ENCODE data around the gene TSSC4. TPM values are rescaled to one million over a fixed set of nuclear protein-coding genes. Genes with fewer than 3 reads are reported as not detected.

Gene TSSC4
- total and polyA plus RNA-seq, 9 of the 15 experiments (the other 6 are each of a cell fraction or from before 2014, with no cell fraction given) = 0.41 to 54.2 (median 11.0) TPM

DNA sequence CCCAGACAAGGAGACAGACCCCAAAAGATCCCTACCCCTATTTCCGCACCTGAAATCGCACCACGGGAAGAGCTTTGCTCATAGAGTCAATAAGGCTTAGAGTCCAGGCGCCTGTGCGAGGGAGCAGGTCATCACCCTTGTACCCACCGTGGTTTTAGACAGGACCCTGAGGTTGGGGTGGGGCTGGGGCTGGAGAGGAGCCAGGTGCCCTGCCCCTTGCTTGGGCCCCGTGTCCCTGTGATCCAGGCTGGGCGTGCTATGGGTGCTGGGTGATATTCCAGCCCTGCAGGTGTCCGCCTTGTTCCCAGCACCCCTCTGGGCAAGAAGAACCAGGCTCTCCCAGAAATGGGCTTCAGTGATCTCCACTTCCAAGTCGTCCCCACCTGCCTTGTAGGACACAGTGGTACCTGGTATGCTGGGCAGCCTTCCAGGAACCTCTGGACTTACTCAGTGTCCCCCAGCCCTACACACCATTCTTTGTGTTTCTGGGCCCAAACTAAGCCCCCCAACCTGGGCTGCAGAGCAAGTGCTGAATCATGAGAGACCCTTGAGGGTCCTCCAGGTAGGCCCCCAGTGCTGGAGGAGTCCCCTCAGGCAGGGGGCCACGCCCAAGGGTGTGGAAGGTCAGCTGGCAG, 18.9 kb upstream of the TSSC4 start:
- Histone ChIP-seq H2AFZ (ENCODE audit: low read depth, low read length) (no peak overlapping the region), H3K9ac (ENCODE audit: insufficient read depth in 1 of 2, low read depth in 2 of 2, low read length in 2 of 2) (0 out of 4 replicates have a peak overlapping the region, but pooled peaks of 1 of the 2 experiments have one; percentile 9), H3K9me1 (ENCODE audit: control insufficient read depth, insufficient read depth, low read length) (peaks cover 27% of the 10 kb centered on the region), H4K20me1 (replicated peaks; ENCODE audit: control insufficient read depth, insufficient read depth, low read length) (peaks cover 63% of the 10 kb centered on the region), H3K4me1 (replicated peaks in 1 of 2; ENCODE audit: control insufficient read depth in 2 of 2, insufficient read depth in 2 of 2, low read length in 2 of 2) (peaks cover 19 to 87% of the 10 kb centered on the region in 2 experiments; a peak in 4 of 5 replicates), H3K4me2 (ENCODE audit: insufficient read depth, low read length) (no peak overlapping the region), H3K27ac (ENCODE audit: extremely low read depth, low read depth, low read length) (no peak overlapping the region), H3K27me3 (ENCODE audit: control insufficient read depth in 2 of 2, insufficient read depth in 2 of 2, low read length in 2 of 2) (no peaks in the 10 kb centered on the region), H3K4me3 (no peak overlapping the region), H3K79me2 (ENCODE audit: control insufficient read depth, insufficient read depth, low read length) (peaks cover 83% of the 10 kb centered on the region), H3K36me3 (ENCODE audit: control insufficient read depth, insufficient read depth, low read length) (peaks cover 41% of the 10 kb centered on the region; the same call in 2 of the 3 replicates), H3K9me3 (replicated peaks; ENCODE audit: control insufficient read depth, insufficient read depth, low read depth, low read length) (no peaks in the 10 kb centered on the region)
- TF ChIP-seq ZNF217 (CRISPR knock-in tag; IDR thresholded peaks at IDR 0.05) (no peak), NRF1 (conservative IDR thresholded peaks at IDR 0.05 in 1 of 2, IDR thresholded peaks at IDR 0.05 in 1 of 2) (no peak), KLF10 (CRISPR knock-in tag; IDR thresholded peaks at IDR 0.05) (no peak), ZNF551 (CRISPR knock-in tag; IDR thresholded peaks at IDR 0.05) (no peak), RBM14 (IDR thresholded peaks at IDR 0.05; ENCODE audit: borderline replicate concordance, insufficient read depth, low read depth, low read length) (no peak), PPARD (CRISPR knock-in tag; IDR thresholded peaks at IDR 0.05) (no peak), MAFK (IDR thresholded peaks at IDR 0.05; ENCODE audit: low read length) (no peak), SP2 (IDR thresholded peaks at IDR 0.05; ENCODE audit: extremely low read depth, low read depth, low read length, poor library complexity, severe bottlenecking) (no peak), ASH1L (IDR thresholded peaks at IDR 0.05; ENCODE audit: borderline replicate concordance, low read depth, partially characterized antibody) (no peak), BACH1 (tag; IDR thresholded peaks at IDR 0.05) (no peak), RUNX1 (IDR thresholded peaks at IDR 0.05; ENCODE audit: low read depth) (no peak), HDAC8 (tag; IDR thresholded peaks at IDR 0.05) (no peak), ZNF586 (CRISPR knock-in tag; conservative IDR thresholded peaks at IDR 0.05) (no peak), SAFB (IDR thresholded peaks at IDR 0.05; ENCODE audit: borderline replicate concordance, low read depth, low read length) (no peak), SMARCA4 (IDR thresholded peaks at IDR 0.05) (no peak)
- TF ChIP-seq, protein P1, sequence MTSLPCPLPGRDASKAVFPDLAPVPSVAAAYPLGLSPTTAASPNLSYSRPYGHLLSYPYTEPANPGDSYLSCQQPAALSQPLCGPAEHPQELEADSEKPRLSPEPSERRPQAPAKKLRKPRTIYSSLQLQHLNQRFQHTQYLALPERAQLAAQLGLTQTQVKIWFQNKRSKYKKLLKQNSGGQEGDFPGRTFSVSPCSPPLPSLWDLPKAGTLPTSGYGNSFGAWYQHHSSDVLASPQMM (CRISPR knock-in tag; IDR thresholded peaks at IDR 0.05) = no peak
- ATAC-seq (no peak), FAIRE-seq (no peak), DNase-seq (ENCODE audit: extremely low read depth in 1 of 4, low spot score in 3 of 4) (no peak)
- WGBS (ENCODE audit: insufficient coverage, low coverage, missing lambda C conversion rate) = 87% methylated on average over 11 of the region's 11 CpGs
- intact Hi-C loops (cut with micrococcal nuclease) (no loop called here), in situ Hi-C loops (cut with MboI) (no loop called here)
- POLR2A ChIA-PET = interaction anchor here (0.6 to 1.4 kb wide), 5 partner anchors 19 to 413 kb away, joined by 3 to 9 read pairs (median 4); partner anchors contain the start of gene TSSC4
- CTCF ChIA-PET (ENCODE audit: low intra/inter-chr PET ratio) = no interaction called here
- BruUV-seq (replicated peaks) = no TSS peak

Measured in K562 (cell line).